Measurements from ENCODE around the gene ROBO4. TPM values are rescaled to one million over a fixed set of nuclear protein-coding genes. Genes with fewer than 3 reads are reported as not detected.

Gene ROBO4
- total RNA-seq, 1 donor from 2014 or later, result 0.25 TPM

- Mint-ChIP-seq H3K9me3 (ENCODE audit: unreplicated experiment) (peaks cover 12% of the 10 kb centered on the region), H3K36me3 (ENCODE audit: low read depth, unreplicated experiment) (no peaks in the 10 kb centered on the region), H3K27ac (ENCODE audit: unreplicated experiment) (no peak overlapping the region), H3K4me3 (ENCODE audit: unreplicated experiment) (no peak overlapping the region), H3K27me3 (ENCODE audit: low read depth, unreplicated experiment) (peaks cover 24% of the 10 kb centered on the region), H3K4me1 (ENCODE audit: low read depth, unreplicated experiment) (peaks cover 2% of the 10 kb centered on the region)
- H3K9ac ChIP-seq (ENCODE audit: low read length), result no peak overlapping the region
- no peak for DNase-seq (ENCODE audit: low read depth)
- no peak overlapping the region for H2AFZ ChIP-seq (ENCODE audit: low read depth, low read length)
- no peak for FAIRE-seq
- H3K36me3 ChIP-seq (ENCODE audit: insufficient read depth, low read length), result no peaks in the 10 kb centered on the region
- no peak overlapping the region for H3K27ac ChIP-seq (ENCODE audit: low read depth, low read length)
- H3K4me3 ChIP-seq (ENCODE audit: insufficient read depth, low read depth, low read length), result no peak overlapping the region
- no peaks in the 10 kb centered on the region for H3K27me3 ChIP-seq (ENCODE audit: insufficient read depth, low read length)
- no peaks in the 10 kb centered on the region for H4K20me1 ChIP-seq (ENCODE audit: insufficient read depth, low read length)
- H3K79me2 ChIP-seq (ENCODE audit: insufficient read depth, low read length), result no peaks in the 10 kb centered on the region
- peaks cover 4% of the 10 kb centered on the region for H3K4me1 ChIP-seq (ENCODE audit: insufficient read depth, low read length)
- no peak overlapping the region for H3K4me2 ChIP-seq (ENCODE audit: low read length)
- H3K9me3 ChIP-seq (ENCODE audit: insufficient read depth, low read depth, low read length), result no peaks in the 10 kb centered on the region
- TF ChIP-seq CTCF (IDR thresholded peaks at IDR 0.05; ENCODE audit: insufficient read depth, low read depth, low read length), result no peak
- TF ChIP-seq EZH2 (IDR thresholded peaks at IDR 0.05; ENCODE audit: insufficient read depth, low read length), result no peak
These were observed 25.2 kb upstream of the ROBO4 start for GRCh38 chr11:124922831-124923230.

DNA sequence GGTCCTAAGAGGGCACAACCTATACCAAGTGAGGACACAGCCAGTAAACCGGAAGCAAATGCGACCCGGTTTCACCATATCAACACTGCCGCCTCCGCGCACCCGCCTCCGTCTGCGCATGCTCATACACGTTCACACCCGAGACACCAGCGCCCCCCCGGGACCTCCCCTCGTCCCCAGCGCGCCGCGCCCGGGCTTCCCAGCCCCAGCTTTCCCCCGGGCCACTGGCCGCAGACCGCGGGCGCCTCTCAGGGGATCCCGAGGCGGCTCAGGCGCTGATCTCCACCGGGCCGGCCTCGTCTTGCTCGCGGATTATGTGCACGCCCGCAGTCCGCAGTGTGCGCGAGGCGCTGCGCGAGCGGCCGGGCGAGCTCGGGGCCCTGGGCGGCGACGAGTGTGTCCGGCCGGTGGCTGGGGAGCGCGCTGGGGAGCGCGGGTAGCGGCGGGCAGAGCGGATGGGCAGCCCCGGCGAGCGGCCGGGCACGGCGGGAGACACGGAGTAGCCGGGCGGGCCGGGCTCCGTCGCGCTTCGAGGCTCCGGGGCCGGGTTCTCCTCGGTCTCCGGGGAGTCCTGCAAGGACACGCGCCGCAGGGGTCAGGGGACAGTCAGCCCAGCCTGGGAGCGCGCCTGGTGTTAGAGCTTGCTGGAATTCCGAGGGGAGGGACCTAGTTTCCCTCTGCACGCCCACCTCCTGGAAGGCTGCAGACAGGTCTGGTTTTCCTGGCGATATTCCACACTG, 23.4 kb upstream of the ROBO4 start:
- no peak for TF ChIP-seq EZH2 (IDR thresholded peaks at IDR 0.05; ENCODE audit: insufficient read depth, low read length)
- FAIRE-seq (no peak), DNase-seq (ENCODE audit: low read depth) (peak; percentile 25)
- H3K9ac ChIP-seq (ENCODE audit: low read length), result peak overlapping the region; percentile 70
- Mint-ChIP-seq H3K9me3 (ENCODE audit: unreplicated experiment) (peaks cover 12% of the 10 kb centered on the region), H3K36me3 (ENCODE audit: low read depth, unreplicated experiment) (no peaks in the 10 kb centered on the region), H3K27me3 (ENCODE audit: low read depth, unreplicated experiment) (peaks cover 24% of the 10 kb centered on the region), H3K4me1 (ENCODE audit: low read depth, unreplicated experiment) (peaks cover 7% of the 10 kb centered on the region), H3K4me3 (ENCODE audit: unreplicated experiment) (peak overlapping the region; percentile 75), H3K27ac (ENCODE audit: unreplicated experiment) (peak overlapping the region; percentile 81)
- H3K27me3 ChIP-seq (ENCODE audit: insufficient read depth, low read length), result no peaks in the 10 kb centered on the region
- H3K4me3 ChIP-seq (ENCODE audit: insufficient read depth, low read depth, low read length), result peak overlapping the region; percentile 47
- H3K4me1 ChIP-seq (ENCODE audit: insufficient read depth, low read length), result peaks cover 4% of the 10 kb centered on the region
- peak overlapping the region; percentile 81 for H3K4me2 ChIP-seq (ENCODE audit: low read length)
- peak overlapping the region; percentile 19 for H3K27ac ChIP-seq (ENCODE audit: low read depth, low read length)
- H3K36me3 ChIP-seq (ENCODE audit: insufficient read depth, low read length), result no peaks in the 10 kb centered on the region
- no peaks in the 10 kb centered on the region for H4K20me1 ChIP-seq (ENCODE audit: insufficient read depth, low read length)
- peak overlapping the region; percentile 80 for H2AFZ ChIP-seq (ENCODE audit: low read depth, low read length)
- H3K79me2 ChIP-seq (ENCODE audit: insufficient read depth, low read length), result no peaks in the 10 kb centered on the region
- no peaks in the 10 kb centered on the region for H3K9me3 ChIP-seq (ENCODE audit: insufficient read depth, low read depth, low read length)

DNA sequence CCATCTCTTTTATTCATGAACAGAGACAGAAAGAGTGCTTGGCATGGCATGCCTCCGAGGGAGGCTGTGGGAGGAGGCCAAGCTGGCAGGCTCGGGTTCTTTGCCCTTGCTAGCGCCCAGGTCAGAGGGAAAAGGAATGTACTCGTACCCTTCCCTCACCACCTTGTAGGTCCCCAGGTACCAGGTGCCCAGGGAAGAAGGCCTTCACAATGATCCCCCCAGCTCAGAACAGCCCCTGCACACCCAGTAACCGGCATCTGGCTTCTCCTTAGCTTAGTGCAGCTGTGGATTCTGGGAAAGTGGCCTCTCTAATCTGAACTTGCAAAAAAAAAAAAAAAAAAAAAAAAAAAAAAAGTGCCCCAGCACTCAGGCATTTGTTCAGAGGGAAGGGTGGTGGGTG, 22.7 kb upstream of the ROBO4 start:
- no peaks in the 10 kb centered on the region for H3K36me3 Mint-ChIP-seq (ENCODE audit: low read depth, unreplicated experiment)
- DNase-seq (ENCODE audit: low read depth), result no peak

More for the DNA sequence above, 22.7 kb upstream of the ROBO4 start:
- no peak overlapping the region for H3K27ac ChIP-seq (ENCODE audit: low read depth, low read length)
- peaks cover 23% of the 10 kb centered on the region for H3K27me3 Mint-ChIP-seq (ENCODE audit: low read depth, unreplicated experiment)
- H3K4me1 ChIP-seq (ENCODE audit: insufficient read depth, low read length), result peaks cover 8% of the 10 kb centered on the region
- H3K4me2 ChIP-seq (ENCODE audit: low read length), result peak overlapping the region; percentile 81
- TF ChIP-seq CTCF (IDR thresholded peaks at IDR 0.05; ENCODE audit: insufficient read depth, low read depth, low read length) (no peak), EZH2 (IDR thresholded peaks at IDR 0.05; ENCODE audit: insufficient read depth, low read length) (no peak)
- peaks cover 12% of the 10 kb centered on the region for H3K9me3 Mint-ChIP-seq (ENCODE audit: unreplicated experiment)
- H3K36me3 ChIP-seq (ENCODE audit: insufficient read depth, low read length), result no peaks in the 10 kb centered on the region
- H3K4me3 ChIP-seq (ENCODE audit: insufficient read depth, low read depth, low read length), result peak overlapping the region; percentile 47
- peak overlapping the region; percentile 75 for H3K4me3 Mint-ChIP-seq (ENCODE audit: unreplicated experiment)
- H4K20me1 ChIP-seq (ENCODE audit: insufficient read depth, low read length), result no peaks in the 10 kb centered on the region
- no peaks in the 10 kb centered on the region for H3K9me3 ChIP-seq (ENCODE audit: insufficient read depth, low read depth, low read length)
- FAIRE-seq, result no peak
- H2AFZ ChIP-seq (ENCODE audit: low read depth, low read length), result peak overlapping the region; percentile 80
- peak overlapping the region; percentile 81 for H3K27ac Mint-ChIP-seq (ENCODE audit: unreplicated experiment)
- peak overlapping the region; percentile 70 for H3K9ac ChIP-seq (ENCODE audit: low read length)
- H3K79me2 ChIP-seq (ENCODE audit: insufficient read depth, low read length), result no peaks in the 10 kb centered on the region
- H3K4me1 Mint-ChIP-seq (ENCODE audit: low read depth, unreplicated experiment), result peaks cover 12% of the 10 kb centered on the region
- H3K27me3 ChIP-seq (ENCODE audit: insufficient read depth, low read length), result no peaks in the 10 kb centered on the region
